ENCODE measurements around the gene NID1.
"Not testable (repeated sequence)": the region's sequence is repeated elsewhere in the genome, so short reads cannot be mapped to it uniquely, and the experiment has no call there.

Gene NID1

GRCh38 chr1:236096660-236097482, 32.0 kb upstream of the NID1 start:
- not testable (repeated sequence) for DNase-seq (ENCODE audit: low read depth in 2 of 2)

- DNase-seq (ENCODE audit: low read depth in 2 of 2) = no peak
These were observed 31.0 kb upstream of the NID1 start for GRCh38 chr1:236095705-236096520.

GRCh38 chr1:236092899-236093298, 28.0 kb upstream of the NID1 start:
- no peak for DNase-seq (ENCODE audit: low read depth in 2 of 2)

GRCh38 chr1:236091933-236092318, 27.0 kb upstream of the NID1 start:
- DNase-seq (ENCODE audit: low read depth in 2 of 2) = no peak

GRCh38 chr1:236090741-236091147, 25.9 kb upstream of the NID1 start:
- DNase-seq (ENCODE audit: low read depth in 2 of 2) = no peak

GRCh38 chr1:236089046-236089773, 24.3 kb upstream of the NID1 start:
- DNase-seq (ENCODE audit: low read depth in 2 of 2) = no peak

- DNase-seq (ENCODE audit: low read depth in 2 of 2) = no peak
These were observed 21.6 kb upstream of the NID1 start for GRCh38 chr1:236086537-236086936.

GRCh38 chr1:236085545-236086159, 20.8 kb upstream of the NID1 start:
- no peak for DNase-seq (ENCODE audit: low read depth in 2 of 2)

GRCh38 chr1:236084386-236084730, 19.5 kb upstream of the NID1 start:
- DNase-seq (ENCODE audit: low read depth in 2 of 2) = no peak

- DNase-seq (ENCODE audit: low read depth in 2 of 2) = no peak
These were observed 18.9 kb upstream of the NID1 start for GRCh38 chr1:236083650-236084385.

- DNase-seq (ENCODE audit: low read depth in 2 of 2) = no peak
These were observed 17.6 kb upstream of the NID1 start for GRCh38 chr1:236082526-236082925.

- DNase-seq (ENCODE audit: low read depth in 2 of 2) = no peak
These were observed 16.8 kb upstream of the NID1 start for GRCh38 chr1:236081546-236082227.

- no peak for DNase-seq (ENCODE audit: low read depth in 2 of 2)
These were observed 14.8 kb upstream of the NID1 start for GRCh38 chr1:236079703-236080102.

GRCh38 chr1:236078993-236079392, 14.1 kb upstream of the NID1 start:
- no peak for DNase-seq (ENCODE audit: low read depth in 2 of 2)

GRCh38 chr1:236078077-236078476, 13.2 kb upstream of the NID1 start:
- not testable (repeated sequence) for DNase-seq (ENCODE audit: low read depth in 2 of 2)

GRCh38 chr1:236075848-236076247, 11.0 kb upstream of the NID1 start:
- DNase-seq (ENCODE audit: low read depth in 2 of 2) = no peak

GRCh38 chr1:236073307-236073897, 8.5 kb upstream of the NID1 start:
- no peak for DNase-seq (ENCODE audit: low read depth in 2 of 2)

GRCh38 chr1:236072001-236072400, 7.1 kb upstream of the NID1 start:
- no peak for DNase-seq (ENCODE audit: low read depth in 2 of 2)

- DNase-seq (ENCODE audit: low read depth in 2 of 2) = no peak
These were observed 5.9 kb upstream of the NID1 start for GRCh38 chr1:236070753-236071152.

GRCh38 chr1:236069796-236070195, 4.9 kb upstream of the NID1 start:
- DNase-seq (ENCODE audit: low read depth in 2 of 2) = no peak

Measured in fibroblast of skin of left biceps (primary cell).